Activated naive CD4-positive, alpha-beta T cell (primary cell): ENCODE results near the gene AGO3.
A peak's percentile ranks its signal among the peaks of the same experiment; 100 is the strongest.

ENCODE experiments used
- DNase-seq, 4 experiments: peaks; one replicate each; lab custom pipeline; 2025; lab: John Stamatoyannopoulos, UW

The AGO3 gene

DNA sequence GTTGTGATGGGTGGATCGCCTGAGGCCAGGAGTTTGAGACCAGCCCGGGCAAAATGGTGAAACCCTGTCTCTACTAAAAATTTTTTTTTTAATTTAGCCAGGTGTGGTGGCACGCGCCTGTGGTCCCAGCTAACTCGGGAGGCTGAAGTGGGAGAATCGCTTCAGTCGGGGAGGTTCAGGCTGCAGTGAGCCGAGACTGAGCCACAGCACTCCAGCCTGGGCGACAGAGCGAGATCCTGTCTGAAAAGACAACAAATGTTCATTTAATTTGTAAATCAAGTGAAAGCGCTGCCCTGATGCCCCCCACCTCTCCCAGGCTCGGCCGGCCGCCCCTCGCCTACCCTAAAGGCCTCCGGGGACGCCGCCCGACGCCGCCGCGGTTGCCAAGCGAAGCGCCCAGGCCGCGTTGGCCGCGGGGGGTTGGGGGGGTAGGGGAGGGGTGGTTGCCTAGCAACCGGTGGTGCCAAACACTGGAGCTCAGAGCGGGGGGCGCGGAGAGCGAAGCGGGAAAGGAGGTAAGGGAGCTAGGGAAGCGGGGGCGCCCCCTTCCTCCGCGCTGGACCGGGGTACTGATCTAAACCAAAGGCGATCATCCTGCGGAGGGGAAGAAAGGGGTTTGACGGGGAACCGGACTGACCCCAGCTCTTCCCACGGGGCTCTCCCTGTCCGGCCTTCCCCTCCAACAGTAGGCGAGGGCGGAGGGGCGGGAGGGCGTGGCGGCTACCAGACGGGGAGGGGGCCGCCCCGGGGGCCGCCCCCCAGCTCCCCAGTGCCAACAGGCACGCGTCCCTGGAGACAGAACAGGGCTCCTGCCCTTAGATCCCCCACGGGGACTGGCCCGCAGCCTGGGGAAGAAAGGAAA is 153.0 kb downstream of the AGO3 start, which contains the start of gene TEKT2:
TEKT2 (plus strand) TSS at position 460 of the 862 bp plus-strand sequence. CDS start 828 bp downstream, outside the sequence.
- DNase-seq: no peak

DNA sequence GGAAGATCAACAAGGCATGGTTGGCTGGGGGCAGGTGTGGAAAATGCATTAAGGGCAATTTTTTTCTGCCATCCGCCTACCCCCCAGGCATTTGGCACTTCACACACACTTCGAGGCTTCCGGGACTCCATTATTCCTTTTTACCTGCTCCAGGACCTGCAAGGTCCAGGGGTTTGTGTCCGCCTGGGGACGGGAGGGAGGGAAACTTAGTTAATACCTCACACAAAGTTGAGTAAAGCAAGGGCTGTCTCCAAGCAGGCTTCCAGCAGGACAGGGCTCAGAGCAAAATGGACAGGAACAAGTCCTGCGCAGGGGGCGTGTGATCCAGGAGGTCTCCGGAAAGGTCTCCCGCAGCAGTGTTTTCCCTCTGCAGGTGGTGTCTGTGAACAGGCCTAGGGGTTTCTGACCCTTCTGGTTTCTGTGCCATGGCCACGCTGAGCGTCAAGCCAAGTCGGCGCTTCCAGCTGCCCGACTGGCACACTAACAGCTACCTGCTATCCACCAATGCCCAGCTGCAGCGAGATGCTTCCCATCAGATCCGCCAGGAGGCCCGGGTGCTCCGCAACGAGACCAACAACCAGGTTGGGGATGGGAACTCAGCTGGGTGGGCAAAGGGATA is 153.7 kb downstream of the AGO3 start:
- no peak for DNase-seq

- no peak for DNase-seq
Measured at GRCh38 chr1:36085126-36085525, 154.2 kb downstream of the AGO3 start.

GRCh38 chr1:36085686-36086526 is 155.0 kb downstream of the AGO3 start:
- no peak for DNase-seq

DNA sequence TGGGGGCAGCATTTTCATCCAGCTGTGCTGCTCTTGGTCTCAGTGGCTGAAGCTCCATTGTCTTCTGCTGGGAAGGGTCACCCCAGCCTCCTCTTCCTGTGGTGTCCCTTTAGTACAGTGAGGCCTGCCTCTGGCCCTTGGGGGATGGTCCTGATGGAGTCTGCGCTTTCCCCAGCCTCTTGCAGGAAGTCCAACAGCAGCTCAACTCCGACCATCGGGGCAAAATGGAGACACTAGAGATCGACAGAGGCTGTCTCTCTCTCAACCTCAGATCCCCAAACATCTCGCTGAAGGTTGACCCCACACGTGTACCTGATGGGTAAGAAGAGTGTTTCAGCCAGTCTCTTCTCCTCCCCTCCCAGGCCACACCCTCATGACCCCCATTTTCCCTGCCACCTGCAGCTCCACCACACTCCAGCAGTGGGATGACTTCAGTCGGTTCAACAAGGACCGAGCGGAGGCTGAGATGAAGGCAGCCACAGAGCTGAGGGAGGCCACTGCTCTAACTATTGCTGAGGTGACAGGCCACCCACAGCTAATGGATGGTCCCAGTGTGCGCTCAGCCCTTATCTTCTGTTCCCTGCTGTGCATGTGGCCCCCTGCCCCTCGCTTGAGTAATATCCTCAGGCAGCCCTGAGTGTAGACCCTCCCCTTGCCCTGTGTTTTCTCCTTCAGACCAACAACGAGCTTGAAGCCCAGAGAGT is 155.8 kb downstream of the AGO3 start:
- no peak for DNase-seq

- DNase-seq: no peak
Measured at GRCh38 chr1:36087233-36088123, 156.6 kb downstream of the AGO3 start.

GRCh38 chr1:36088265-36088576 is 157.3 kb downstream of the AGO3 start:
- no peak for DNase-seq

- DNase-seq: peak; percentile 67 to 88 (median 84)
Measured at GRCh38 chr1:36088577-36089392, 157.9 kb downstream of the AGO3 start, which contains the start of gene ADPRS. Gene ADPRS, plus strand, starts transcription at chr1:36088892. Its CDS starts 13 bp downstream, at chr1:36088905.

DNA sequence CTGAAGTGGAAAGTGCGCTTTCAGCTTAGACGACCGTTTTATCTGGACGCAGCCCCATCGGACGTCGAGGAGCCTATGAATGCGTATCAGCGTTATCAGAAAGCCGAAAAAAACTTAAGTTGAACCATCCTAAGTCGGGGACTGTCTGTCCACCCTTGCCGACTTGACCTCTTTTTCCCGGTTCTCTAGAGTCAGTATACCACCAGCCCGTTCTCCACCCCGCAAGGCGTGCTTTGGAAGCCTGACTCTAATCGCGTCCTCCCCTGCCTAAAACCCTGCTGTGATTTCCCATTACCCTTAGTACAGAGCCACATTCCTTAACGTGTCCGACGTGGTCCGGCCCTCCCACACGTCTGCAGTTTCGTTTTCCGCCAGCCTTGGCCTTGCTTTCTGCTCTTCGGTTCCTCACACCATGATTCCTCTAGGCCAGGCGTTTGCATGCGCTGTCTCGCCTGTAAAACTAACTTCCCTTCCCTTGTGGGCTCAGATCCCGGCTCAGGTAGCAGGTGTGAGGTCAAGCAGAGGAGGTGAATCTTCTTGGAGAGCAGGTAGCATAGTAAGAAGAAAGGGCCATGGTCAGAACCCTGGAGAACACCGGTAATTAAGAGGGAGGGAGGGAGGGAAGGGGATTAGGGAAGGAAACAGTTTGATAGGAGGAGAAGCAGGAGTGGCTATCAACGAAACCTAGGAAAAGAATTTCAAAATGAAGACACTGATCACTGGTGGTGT is 158.7 kb downstream of the AGO3 start:
- DNase-seq: no peak

- DNase-seq: no peak
Measured at GRCh38 chr1:36091141-36091540, 160.2 kb downstream of the AGO3 start.

DNA sequence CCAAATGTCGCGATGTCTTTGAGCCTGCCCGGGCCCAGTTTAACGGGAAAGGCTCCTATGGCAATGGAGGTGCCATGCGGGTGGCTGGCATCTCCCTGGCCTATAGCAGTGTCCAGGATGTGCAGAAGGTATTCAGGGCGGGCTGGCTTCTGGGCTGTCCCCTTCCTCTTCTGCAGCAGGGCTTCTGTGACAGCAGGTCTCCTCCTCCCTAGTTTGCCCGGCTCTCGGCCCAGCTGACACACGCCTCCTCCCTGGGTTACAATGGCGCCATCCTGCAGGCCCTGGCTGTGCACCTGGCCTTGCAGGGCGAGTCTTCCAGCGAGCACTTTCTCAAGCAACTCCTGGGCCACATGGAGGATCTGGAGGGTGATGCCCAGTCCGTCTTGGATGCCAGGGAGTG is 160.8 kb downstream of the AGO3 start:
- no peak for DNase-seq

DNA sequence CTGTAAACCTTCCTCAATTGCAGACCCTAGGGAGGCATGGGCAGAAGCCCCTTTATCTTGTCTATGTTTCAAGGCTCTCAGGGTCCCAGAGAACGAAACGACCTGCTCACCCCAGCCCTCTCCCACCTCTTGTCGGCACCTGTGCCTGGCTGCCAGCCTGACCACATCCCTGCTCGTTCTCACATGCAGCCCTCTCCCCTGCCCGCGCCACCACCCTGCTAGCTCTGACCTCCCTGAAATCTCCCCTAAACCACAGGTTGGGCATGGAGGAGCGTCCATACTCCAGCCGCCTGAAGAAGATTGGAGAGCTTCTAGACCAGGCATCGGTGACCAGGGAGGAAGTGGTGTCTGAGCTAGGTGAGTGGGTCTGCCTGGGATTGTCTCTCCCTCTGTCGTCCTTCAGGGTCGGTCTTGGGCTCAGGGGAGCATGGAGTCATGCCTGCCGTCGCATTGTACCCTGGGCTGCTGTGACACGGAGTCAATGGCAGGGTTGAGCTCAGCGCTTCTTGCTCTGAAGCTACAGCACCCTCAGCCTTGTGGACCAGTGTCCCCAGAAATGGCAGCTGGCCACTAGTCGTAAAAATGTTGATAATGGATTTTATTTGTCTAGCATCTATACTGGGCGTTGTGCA is 161.4 kb downstream of the AGO3 start:
- no peak for DNase-seq

- DNase-seq: no peak
Measured at GRCh38 chr1:36092798-36093185, 161.9 kb downstream of the AGO3 start.

DNA sequence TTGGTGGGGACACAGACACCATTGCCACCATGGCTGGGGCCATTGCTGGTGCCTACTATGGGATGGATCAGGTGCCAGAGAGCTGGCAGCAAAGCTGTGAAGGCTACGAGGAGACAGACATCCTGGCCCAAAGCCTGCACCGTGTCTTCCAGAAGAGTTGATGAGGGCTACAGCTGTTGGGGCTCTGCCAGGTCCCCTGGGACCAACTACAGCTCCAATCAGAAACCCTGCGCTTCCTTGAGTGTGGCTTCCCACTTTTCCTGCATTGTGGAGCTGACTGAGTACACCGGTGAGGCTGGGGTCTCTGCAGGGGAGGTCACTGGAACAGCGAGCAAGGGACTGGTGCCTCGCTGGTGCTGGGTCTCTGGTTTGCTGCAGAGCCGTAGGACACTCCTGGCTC is 162.3 kb downstream of the AGO3 start:
- DNase-seq: no peak

DNA sequence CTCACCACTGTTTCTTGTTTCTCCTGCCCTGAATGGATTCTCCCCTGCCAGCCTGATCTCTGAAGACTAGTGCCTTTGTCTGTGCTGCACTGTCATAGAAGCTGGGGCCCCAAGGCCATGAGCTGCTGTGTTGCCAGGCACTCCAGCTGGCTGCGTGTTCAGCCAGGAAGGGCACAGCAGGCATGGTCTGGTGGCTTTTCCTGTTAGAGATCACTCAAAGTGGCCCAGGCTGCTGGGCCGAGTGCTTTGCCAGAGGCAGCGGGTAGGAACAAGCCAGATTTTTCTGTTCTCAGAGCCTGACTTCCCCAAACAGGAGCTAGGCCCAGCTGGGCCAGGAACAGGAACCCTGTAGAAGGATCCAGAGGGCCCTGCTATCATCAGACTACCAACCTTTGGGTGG is 163.0 kb downstream of the AGO3 start:
- no peak for DNase-seq

DNA sequence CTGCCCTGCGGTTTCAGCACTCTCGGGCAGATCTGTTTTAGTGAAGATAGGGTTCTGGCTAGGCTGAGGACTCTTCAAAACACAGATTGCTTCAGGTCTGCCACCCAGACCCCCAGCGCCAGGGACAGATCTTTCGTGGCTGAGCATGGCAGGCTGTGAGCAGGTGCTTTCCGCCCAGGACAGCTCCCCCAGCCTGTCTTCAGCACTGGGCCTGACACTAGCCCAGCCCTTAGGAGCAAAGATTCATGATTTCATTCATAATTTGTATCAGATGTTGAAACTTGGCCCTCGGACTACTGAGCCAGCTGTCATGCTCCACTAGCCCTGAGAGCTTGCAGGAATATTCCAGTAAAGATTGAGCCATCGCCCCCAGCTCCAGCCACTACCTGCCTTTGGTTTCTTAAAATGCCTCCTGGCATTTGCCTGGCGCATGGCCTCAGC is 163.7 kb downstream of the AGO3 start:
- no peak for DNase-seq

- no peak for DNase-seq
Measured at GRCh38 chr1:36095760-36096405, 165.0 kb downstream of the AGO3 start.
